CD4-positive, alpha-beta T cell treated with Interleukin-4 for 4 hours (primary cell): ENCODE measurements around the gene HCFC1.
A peak's percentile ranks its signal among the peaks of the same experiment; 100 is the strongest.

Source experiments
- DNase-seq: peaks from one replicate; pipeline ENCODE4 v3.0.0-alpha.2; 2020

Gene HCFC1

GRCh38 chrX:153921511-153922446, 49.8 kb downstream of the HCFC1 start:
- DNase-seq, result no peak

- no peak for DNase-seq
Observed at GRCh38 chrX:153921070-153921469, 50.5 kb downstream of the HCFC1 start.

- no peak for DNase-seq
Observed at GRCh38 chrX:153920546-153920945, 51.1 kb downstream of the HCFC1 start.

GRCh38 chrX:153919281-153919680, 52.3 kb downstream of the HCFC1 start:
- no peak for DNase-seq

GRCh38 chrX:153917869-153918268, 53.7 kb downstream of the HCFC1 start:
- no peak for DNase-seq

GRCh38 chrX:153913701-153914100, 57.9 kb downstream of the HCFC1 start:
- DNase-seq, result no peak

GRCh38 chrX:153913211-153913610, 58.4 kb downstream of the HCFC1 start:
- no peak for DNase-seq

- no peak for DNase-seq
Observed at GRCh38 chrX:153911798-153912197, 59.8 kb downstream of the HCFC1 start.

- no peak for DNase-seq
Observed at GRCh38 chrX:153910446-153910845, 61.2 kb downstream of the HCFC1 start.

GRCh38 chrX:153909980-153910360, 61.6 kb downstream of the HCFC1 start:
- DNase-seq, result no peak

GRCh38 chrX:153909024-153909979, 62.3 kb downstream of the HCFC1 start:
- DNase-seq, result no peak

GRCh38 chrX:153908219-153908860, 63.3 kb downstream of the HCFC1 start:
- DNase-seq, result no peak

- no peak for DNase-seq
Observed at GRCh38 chrX:153907456-153907855, 64.2 kb downstream of the HCFC1 start.

GRCh38 chrX:153906126-153906917, 65.3 kb downstream of the HCFC1 start:
- DNase-seq, result peak; percentile 17

GRCh38 chrX:153905481-153906095, 66.0 kb downstream of the HCFC1 start:
- DNase-seq, result no peak

- DNase-seq, result no peak
Observed at GRCh38 chrX:153903991-153904957, 67.3 kb downstream of the HCFC1 start, which contains the start of gene AVPR2. AVPR2 (plus strand) TSS chrX:153904673; CDS start chrX:153905146, 473 bp downstream.

GRCh38 chrX:153903238-153903980, 68.2 kb downstream of the HCFC1 start:
- no peak for DNase-seq

- no peak for DNase-seq
Observed at GRCh38 chrX:153902385-153902784, 69.2 kb downstream of the HCFC1 start.

- no peak for DNase-seq
Observed at GRCh38 chrX:153901753-153902140, 69.9 kb downstream of the HCFC1 start.
